Liver (tissue), 9 donors: ENCODE data around the gene DAPK2. TPM values are rescaled to one million over a fixed set of nuclear protein-coding genes. Genes with fewer than 3 reads are reported as not detected.

Experiments
- DNase-seq: peaks from one replicate; pipeline ENCODE4 v3.0.0-alpha.2; 2017; ENCODE audit warnings: low spot score
- H3K27ac ChIP-seq, 2 donors: one replicate each; pipeline ENCODE4 v1.7.0; 2013; ENCODE audit warnings: inconsistent platforms in 2 of 2, low read length in 2 of 2, control low read depth in 1 of 2, low read depth in 1 of 2, mild to moderate bottlenecking in 1 of 2
- H3K27me3 ChIP-seq, 4 donors: one replicate each; pipeline versions ENCODE4 v1.6.1 to v1.7.0; 2013; ENCODE audit warnings: low read length in 3 of 4, inconsistent platforms in 1 of 4, mild to moderate bottlenecking in 1 of 4, moderate library complexity in 1 of 4; ENCODE audit not compliant: control insufficient read depth in 4 of 4, insufficient read depth in 4 of 4
- H3K36me3 ChIP-seq, 4 donors: one replicate each; pipeline versions ENCODE4 v1.6.1 to v1.7.0; 2013; ENCODE audit warnings: low read length in 3 of 4, mild to moderate bottlenecking in 3 of 4, low read depth in 1 of 4, moderate library complexity in 1 of 4; ENCODE audit not compliant: control insufficient read depth in 4 of 4, insufficient read depth in 3 of 4
- H3K4me1 ChIP-seq, 4 donors: one replicate each; pipeline versions ENCODE4 v1.6.1 to v1.7.0; 2013; ENCODE audit warnings: low read length in 3 of 4, mild to moderate bottlenecking in 3 of 4, moderate library complexity in 1 of 4; ENCODE audit not compliant: control insufficient read depth in 4 of 4, insufficient read depth in 4 of 4
- H3K4me3 ChIP-seq, 3 donors: one replicate each; pipeline versions ENCODE4 v1.6.1 to v1.7.0; 2013; ENCODE audit warnings: low read length in 3 of 3, control low read depth in 1 of 3, low read depth in 1 of 3, mild to moderate bottlenecking in 1 of 3
- H3K9ac ChIP-seq, 2 donors: one replicate each; pipeline ENCODE4 v1.7.0; 2013; ENCODE audit warnings: low read length in 2 of 2, mild to moderate bottlenecking in 2 of 2, moderate library complexity in 2 of 2, control low read depth in 1 of 2, low read depth in 1 of 2
- H3K9me3 ChIP-seq, 4 donors: one replicate each; pipeline versions ENCODE4 v1.6.1 to v1.7.0; 2013; ENCODE audit warnings: low read length in 3 of 4; ENCODE audit not compliant: control insufficient read depth in 4 of 4
- ATF3 ChIP-seq: IDR thresholded peaks from 2 replicates; pipeline ENCODE4 v1.6.1; 2016; ENCODE audit warnings: antibody characterized with exemption
- CTCF ChIP-seq: fragments of 150-350 bp; IDR thresholded peaks from 2 replicates; pipeline ENCODE4 v1.5.1; 2017; ENCODE audit warnings: improper control_type of control experiment, low read depth, low read length; ENCODE audit not compliant: missing input control
- EGR1 ChIP-seq, 2 donors: IDR thresholded peaks; 2 replicates each; pipeline ENCODE4 v1.6.1; 2016 to 2018; ENCODE audit warnings: antibody characterized with exemption in 2 of 2, low read depth in 2 of 2
- FOXA1 ChIP-seq: IDR thresholded peaks from 2 replicates; pipeline ENCODE4 v1.6.1; 2016; ENCODE audit warnings: antibody characterized with exemption
- FOXA2 ChIP-seq: IDR thresholded peaks from 2 replicates; pipeline ENCODE4 v1.6.1; 2016; ENCODE audit warnings: antibody characterized with exemption
- GABPA ChIP-seq, 2 donors: IDR thresholded peaks in 1 of 2; conservative IDR thresholded peaks in 1 of 2; 2 replicates each; pipeline ENCODE4 v1.6.1; 2016; ENCODE audit warnings: antibody characterized with exemption in 2 of 2, mild to moderate bottlenecking in 1 of 2, moderate library complexity in 1 of 2
- HNF4A ChIP-seq, 2 donors: conservative IDR thresholded peaks; 2 replicates each; pipeline ENCODE4 v1.6.1; 2016; ENCODE audit warnings: antibody characterized with exemption in 2 of 2, mild to moderate bottlenecking in 2 of 2
- HNF4G ChIP-seq: IDR thresholded peaks from 2 replicates; pipeline ENCODE4 v1.6.1; 2016; ENCODE audit warnings: antibody characterized with exemption
- JUND ChIP-seq, 2 donors: IDR thresholded peaks; 2 replicates each; pipeline ENCODE4 v1.6.1; 2016; ENCODE audit warnings: antibody characterized with exemption in 2 of 2
- MAX ChIP-seq: IDR thresholded peaks from 2 replicates; pipeline ENCODE4 v1.6.1; 2016; ENCODE audit warnings: antibody characterized with exemption
- NR2F2 ChIP-seq: IDR thresholded peaks from 2 replicates; pipeline ENCODE4 v1.6.1; 2016; ENCODE audit warnings: antibody characterized with exemption
- RAD21 ChIP-seq, 2 donors: IDR thresholded peaks; 2 replicates each; pipeline ENCODE4 v1.6.1; 2016; ENCODE audit warnings: antibody characterized with exemption in 2 of 2, mild to moderate bottlenecking in 2 of 2
- REST ChIP-seq: IDR thresholded peaks from 2 replicates; pipeline ENCODE4 v1.6.1; 2016; ENCODE audit warnings: antibody characterized with exemption, mild to moderate bottlenecking
- RXRA ChIP-seq, 2 donors: IDR thresholded peaks; 2 replicates each; pipeline ENCODE4 v1.6.1; 2017 to 2018; ENCODE audit warnings: antibody characterized with exemption in 2 of 2, mild to moderate bottlenecking in 1 of 2
- SP1 ChIP-seq: IDR thresholded peaks from 2 replicates; pipeline ENCODE4 v1.6.1; 2018; ENCODE audit warnings: antibody characterized with exemption, mild to moderate bottlenecking
- TAF1 ChIP-seq: conservative IDR thresholded peaks from 2 replicates; pipeline ENCODE4 v1.6.1; 2016; ENCODE audit warnings: antibody characterized with exemption, mild to moderate bottlenecking
- YY1 ChIP-seq: IDR thresholded peaks from 2 replicates; pipeline ENCODE4 v1.6.1; 2016; ENCODE audit warnings: antibody characterized with exemption, mild to moderate bottlenecking
- ZBTB33 ChIP-seq: IDR thresholded peaks from 2 replicates; pipeline ENCODE4 v1.6.1; 2016; ENCODE audit warnings: antibody characterized with exemption
- WGBS: extraction: QIAGEN DNeasy Blood & Tissue Kit; methylation state at CpG from one replicate; pipeline ENCODE4 v1.1.7; 2013; 5-methylcytosine and 5-hydroxymethylcytosine counted together
- polyA plus RNA-seq, 2 donors: library from polyadenylated mRNA; stranded (reverse) in 1 of 2; unstranded in 1 of 2; fragments of 200-250 nt in 1 of 2; fragments of >200 nt in 1 of 2; fragmentation: Nextera tagmentation in 1 of 2; extraction: Ambion mirVana in 1 of 2; gene quantifications; one replicate each; pipeline versions ENCODE4 v1.2.1 to v1.2.3, GENCODE V29; 2013 to 2015
- total RNA-seq, 2 donors: library from RNA; depleted of rRNA; stranded (reverse); fragments of >200 nt; gene quantifications; one replicate each; pipeline ENCODE4 v1.2.3, GENCODE V29; 2014
- donor health status: healthy.
- donor health status: healthy.
- donor health status: healthy.
- donor health status: healthy.
- donor health status: healthy.

Gene DAPK2
- total and polyA plus RNA-seq, 4 donors, result 1.0 to 3.6 (median 1.1) TPM

- TF ChIP-seq MAX (no peak), HNF4G (no peak), NR2F2 (no peak), YY1 (no peak), FOXA1 (no peak), SP1 (no peak), FOXA2 (no peak), RAD21 (IDR thresholded peaks at IDR 0.05) (no peak), HNF4A (conservative IDR thresholded peaks at IDR 0.05) (no peak), EGR1 (IDR thresholded peaks at IDR 0.05; ENCODE audit: low read depth in 2 of 2) (no peak)
Measured at GRCh38 chr15:64022571-64022970, 23.7 kb downstream of the DAPK2 start (continued).

- Histone ChIP-seq H3K9ac (peak overlapping the region in 1 of 2 donors; percentile 23), H3K27me3 (no peaks in the 10 kb centered on the region), H3K9me3 (no peaks in the 10 kb centered on the region), H3K4me1 (peaks cover 2 to 32% (median 23%) of the 10 kb centered on the region in 4 donors), H3K4me3 (no peak overlapping the region), H3K27ac (peak overlapping the region in 1 of 2 donors; percentile 46), H3K36me3 (no peaks in the 10 kb centered on the region)
- 30% methylated on average over 2 of the region's 2 CpGs for WGBS
- TF ChIP-seq TAF1, result no peak
- TF ChIP-seq ATF3, result no peak
- TF ChIP-seq RAD21 (IDR thresholded peaks at IDR 0.05), result peak in 1 of 2 donors; percentile 43
- no peak for TF ChIP-seq NR2F2
- TF ChIP-seq HNF4G, result no peak
- TF ChIP-seq FOXA2, result peak; percentile 99
- TF ChIP-seq YY1, result peak; percentile 69
- TF ChIP-seq RXRA (IDR thresholded peaks at IDR 0.05), result peak; percentile 91 to 98
- no peak for TF ChIP-seq GABPA (IDR thresholded peaks at IDR 0.05 in 1 of 2, conservative IDR thresholded peaks at IDR 0.05 in 1 of 2)
- TF ChIP-seq EGR1 (IDR thresholded peaks at IDR 0.05; ENCODE audit: low read depth in 2 of 2), result peak in 1 of 2 donors; percentile 54
- TF ChIP-seq JUND (IDR thresholded peaks at IDR 0.05), result peak; percentile 50 to 95
- TF ChIP-seq ZBTB33, result peak; percentile 70
- TF ChIP-seq SP1, result peak; percentile 72
- TF ChIP-seq FOXA1, result peak; percentile 99
- TF ChIP-seq HNF4A (conservative IDR thresholded peaks at IDR 0.05), result peak; percentile 74 to 85
- peak; percentile 81 for TF ChIP-seq MAX
- TF ChIP-seq CTCF, result no peak
- peak; percentile 59 for TF ChIP-seq REST
- no peak for DNase-seq
Measured at GRCh38 chr15:64019764-64020163, 26.5 kb downstream of the DAPK2 start.
